ENCODE data around the gene SPG11.

Gene SPG11

GRCh38 chr15:44585633-44586032 lies 77.8 kb downstream of the SPG11 start:
- Histone ChIP-seq H3K27ac (ENCODE audit: low read depth, low read length) (no peak overlapping the region), H3K4me3 (ENCODE audit: insufficient read depth, low read length, poor library complexity, severe bottlenecking) (no peak overlapping the region), H3K9me2 (replicated peaks; ENCODE audit: insufficient read depth, low read length) (no peaks in the 10 kb centered on the region), H3K27me3 (ENCODE audit: low read length) (no peaks in the 10 kb centered on the region), H3K79me2 (ENCODE audit: insufficient read depth, low read length) (no peaks in the 10 kb centered on the region), H3K36me3 (ENCODE audit: low read length) (peaks cover 15% of the 10 kb centered on the region), H3K9me3 (ENCODE audit: insufficient read depth, low read length) (no peaks in the 10 kb centered on the region), H2AFZ (ENCODE audit: low read depth, low read length, severe bottlenecking) (no peak overlapping the region), H4K20me1 (ENCODE audit: low read depth, low read length) (no peaks in the 10 kb centered on the region), H3K9ac (ENCODE audit: low read length) (no peak overlapping the region), H3F3A (ENCODE audit: insufficient read depth) (0 out of 2 replicates have a peak, but pooled peaks cover 3% of the 10 kb centered on the region), H3K4me2 (ENCODE audit: low read depth, low read length, poor library complexity, severe bottlenecking) (no peak overlapping the region)
- no peak for TF ChIP-seq EZH2phosphoT487 (conservative IDR thresholded peaks at IDR 0.05; ENCODE audit: low read length)
- no peak for TF ChIP-seq CTCF (IDR thresholded peaks at IDR 0.05; ENCODE audit: insufficient read depth, low read length, poor library complexity, severe bottlenecking)

DNA sequence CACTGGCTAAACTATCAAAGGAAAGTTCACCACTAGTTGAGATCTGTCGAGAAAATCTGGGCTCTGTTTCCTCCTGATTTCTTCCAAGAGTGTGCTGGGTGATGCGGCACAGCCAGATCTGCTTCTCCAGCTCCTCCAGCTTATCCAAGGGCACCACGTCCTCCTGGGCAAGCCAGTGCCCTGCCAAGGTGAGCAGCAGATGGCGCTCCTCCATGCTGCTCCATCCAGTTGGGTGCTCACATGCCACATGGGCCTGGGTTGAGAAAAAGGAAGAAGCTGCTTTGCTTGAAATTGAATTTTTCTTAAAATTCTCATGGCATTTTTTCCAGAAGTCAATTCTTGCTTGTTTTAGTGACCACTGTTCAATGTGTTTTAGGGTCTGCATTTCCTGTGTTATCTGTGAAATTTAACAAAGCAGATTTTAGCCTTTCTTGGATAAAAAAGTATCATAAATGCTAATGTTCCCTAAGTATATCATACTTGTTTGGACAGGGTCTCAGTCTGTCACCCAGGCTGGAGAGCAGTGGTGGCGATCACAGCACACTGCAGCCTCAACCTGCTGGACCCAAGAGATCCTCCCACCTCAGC lies 79.2 kb downstream of the SPG11 start:
- peaks cover 17% of the 10 kb centered on the region for H3K36me3 ChIP-seq (ENCODE audit: low read length)
- no peaks in the 10 kb centered on the region for H3K27me3 ChIP-seq (ENCODE audit: low read length)
- no peaks in the 10 kb centered on the region for H3K9me2 ChIP-seq (replicated peaks; ENCODE audit: insufficient read depth, low read length)
- H3F3A ChIP-seq (ENCODE audit: insufficient read depth), result 0 out of 2 replicates have a peak, but pooled peaks cover 3% of the 10 kb centered on the region
- no peak overlapping the region for H3K9ac ChIP-seq (ENCODE audit: low read length)
- no peaks in the 10 kb centered on the region for H4K20me1 ChIP-seq (ENCODE audit: low read depth, low read length)
- H3K4me2 ChIP-seq (ENCODE audit: low read depth, low read length, poor library complexity, severe bottlenecking), result no peak overlapping the region
- H3K9me3 ChIP-seq (ENCODE audit: insufficient read depth, low read length), result no peaks in the 10 kb centered on the region
- H3K27ac ChIP-seq (ENCODE audit: low read depth, low read length), result no peak overlapping the region
- H3K4me3 ChIP-seq (ENCODE audit: insufficient read depth, low read length, poor library complexity, severe bottlenecking), result no peak overlapping the region
- H3K79me2 ChIP-seq (ENCODE audit: insufficient read depth, low read length), result no peaks in the 10 kb centered on the region
- peak; percentile 74 for TF ChIP-seq CTCF (IDR thresholded peaks at IDR 0.05; ENCODE audit: insufficient read depth, low read length, poor library complexity, severe bottlenecking)
- TF ChIP-seq EZH2phosphoT487 (conservative IDR thresholded peaks at IDR 0.05; ENCODE audit: low read length), result no peak
- H2AFZ ChIP-seq (ENCODE audit: low read depth, low read length, severe bottlenecking), result no peak overlapping the region

GRCh38 chr15:44580105-44580504 lies 83.4 kb downstream of the SPG11 start:
- Histone ChIP-seq H3K9me2 (replicated peaks; ENCODE audit: insufficient read depth, low read length) (no peaks in the 10 kb centered on the region), H4K20me1 (ENCODE audit: low read depth, low read length) (no peaks in the 10 kb centered on the region), H3K9me3 (ENCODE audit: insufficient read depth, low read length) (no peaks in the 10 kb centered on the region), H3K9ac (ENCODE audit: low read length) (no peak overlapping the region), H3K79me2 (ENCODE audit: insufficient read depth, low read length) (no peaks in the 10 kb centered on the region), H3K27me3 (ENCODE audit: low read length) (no peaks in the 10 kb centered on the region), H3F3A (ENCODE audit: insufficient read depth) (no peaks in the 10 kb centered on the region), H2AFZ (ENCODE audit: low read depth, low read length, severe bottlenecking) (no peak overlapping the region), H3K27ac (ENCODE audit: low read depth, low read length) (no peak overlapping the region), H3K4me3 (ENCODE audit: insufficient read depth, low read length, poor library complexity, severe bottlenecking) (no peak overlapping the region), H3K4me2 (ENCODE audit: low read depth, low read length, poor library complexity, severe bottlenecking) (no peak overlapping the region), H3K36me3 (ENCODE audit: low read length) (peaks cover 14% of the 10 kb centered on the region)
- TF ChIP-seq CTCF (IDR thresholded peaks at IDR 0.05; ENCODE audit: insufficient read depth, low read length, poor library complexity, severe bottlenecking) (no peak), EZH2phosphoT487 (conservative IDR thresholded peaks at IDR 0.05; ENCODE audit: low read length) (no peak)
